ENCODE data around the gene TRIM68.

DNA sequence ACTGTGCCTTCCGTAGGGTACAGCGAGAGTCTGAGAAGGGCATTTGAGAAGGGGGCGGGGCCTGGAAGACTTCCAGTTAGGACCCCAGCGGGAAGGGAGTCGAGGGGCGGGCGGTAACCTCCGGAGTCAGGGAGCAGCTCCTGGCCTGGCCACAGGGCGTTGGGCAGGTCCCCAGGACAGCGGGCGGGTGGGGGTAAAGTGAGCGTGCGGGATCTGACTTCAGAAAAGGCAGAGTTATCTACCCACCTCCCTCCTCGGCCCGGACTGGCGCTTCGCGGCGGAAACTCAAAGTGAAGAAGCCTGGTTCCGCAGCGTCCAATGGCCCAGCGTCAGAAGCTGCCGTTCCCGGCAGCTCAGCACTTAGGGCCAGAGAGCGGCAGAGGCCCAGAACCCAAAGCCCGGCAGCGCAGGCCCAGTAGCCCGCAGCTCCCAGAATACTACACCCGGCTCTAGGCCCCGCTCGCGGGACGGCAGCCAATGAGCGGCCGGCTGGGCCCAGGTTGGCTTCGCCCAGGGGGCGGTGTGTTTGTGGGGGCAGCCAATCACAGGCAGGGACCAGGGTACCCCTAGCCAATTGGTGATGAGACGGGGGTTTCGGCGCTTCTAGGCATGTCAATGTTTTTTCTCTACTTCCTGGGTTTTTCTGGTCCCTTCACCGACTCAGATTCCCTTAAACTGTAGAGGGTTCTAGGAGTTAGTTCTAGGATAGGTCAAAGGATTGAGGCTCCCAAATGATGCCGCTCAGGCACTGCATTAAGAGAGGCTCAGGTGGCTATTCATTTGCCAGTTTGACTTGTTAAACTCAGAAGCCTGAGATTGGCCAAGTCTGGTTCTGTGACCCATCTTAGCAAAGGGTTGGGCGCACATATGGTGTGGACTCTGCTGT is at the start of gene TRIM68:
- TF ChIP-seq EZH2 (IDR thresholded peaks at IDR 0.05) (no peak), EZH2phosphoT487 (IDR thresholded peaks at IDR 0.05) (no peak)
- TF ChIP-seq, protein P1, sequence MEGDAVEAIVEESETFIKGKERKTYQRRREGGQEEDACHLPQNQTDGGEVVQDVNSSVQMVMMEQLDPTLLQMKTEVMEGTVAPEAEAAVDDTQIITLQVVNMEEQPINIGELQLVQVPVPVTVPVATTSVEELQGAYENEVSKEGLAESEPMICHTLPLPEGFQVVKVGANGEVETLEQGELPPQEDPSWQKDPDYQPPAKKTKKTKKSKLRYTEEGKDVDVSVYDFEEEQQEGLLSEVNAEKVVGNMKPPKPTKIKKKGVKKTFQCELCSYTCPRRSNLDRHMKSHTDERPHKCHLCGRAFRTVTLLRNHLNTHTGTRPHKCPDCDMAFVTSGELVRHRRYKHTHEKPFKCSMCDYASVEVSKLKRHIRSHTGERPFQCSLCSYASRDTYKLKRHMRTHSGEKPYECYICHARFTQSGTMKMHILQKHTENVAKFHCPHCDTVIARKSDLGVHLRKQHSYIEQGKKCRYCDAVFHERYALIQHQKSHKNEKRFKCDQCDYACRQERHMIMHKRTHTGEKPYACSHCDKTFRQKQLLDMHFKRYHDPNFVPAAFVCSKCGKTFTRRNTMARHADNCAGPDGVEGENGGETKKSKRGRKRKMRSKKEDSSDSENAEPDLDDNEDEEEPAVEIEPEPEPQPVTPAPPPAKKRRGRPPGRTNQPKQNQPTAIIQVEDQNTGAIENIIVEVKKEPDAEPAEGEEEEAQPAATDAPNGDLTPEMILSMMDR (IDR thresholded peaks at IDR 0.05) = peak; percentile 18

All from neural progenitor cell (in vitro differentiated cells).